ENCODE results near the gene CTNS.
"Not testable (repeated sequence)": the region's sequence is repeated elsewhere in the genome, so short reads cannot be mapped to it uniquely, and the experiment has no call there.

CTNS gene

GRCh38 chr17:3688852-3689261 is 52.3 kb downstream of the CTNS start:
- DNase-seq = no peak

- DNase-seq = no peak
Observed at GRCh38 chr17:3689262-3690093, 52.9 kb downstream of the CTNS start.

GRCh38 chr17:3690094-3690715 is 53.6 kb downstream of the CTNS start:
- no peak for DNase-seq

GRCh38 chr17:3691617-3692067 is 55.1 kb downstream of the CTNS start:
- DNase-seq = no peak

- DNase-seq = no peak
Observed at GRCh38 chr17:3692346-3692745, 55.8 kb downstream of the CTNS start.

- no peak for DNase-seq
Observed at GRCh38 chr17:3693141-3693540, 56.6 kb downstream of the CTNS start.

- peak; percentile 41 to 61 for DNase-seq
Observed at GRCh38 chr17:3693829-3694231, 57.3 kb downstream of the CTNS start.

- DNase-seq = no peak
Observed at GRCh38 chr17:3695129-3695722, 58.7 kb downstream of the CTNS start.

- DNase-seq = peak; percentile 50 to 63
Observed at GRCh38 chr17:3695723-3696411, 59.3 kb downstream of the CTNS start, which contains the start of gene P2RX5. Gene P2RX5 (minus strand): TSS chr17:3696155. CDS start chr17:3696005, 150 bp downstream.

GRCh38 chr17:3697103-3697476 is 60.5 kb downstream of the CTNS start:
- DNase-seq = no peak

GRCh38 chr17:3698139-3698538 is 61.6 kb downstream of the CTNS start:
- DNase-seq = no peak

- no peak for DNase-seq
Observed at GRCh38 chr17:3699951-3700350, 63.4 kb downstream of the CTNS start.

- not testable (repeated sequence) for DNase-seq
Observed at GRCh38 chr17:3702041-3702539, 65.5 kb downstream of the CTNS start.

- no peak for DNase-seq
Observed at GRCh38 chr17:3704931-3705717, 68.6 kb downstream of the CTNS start.

- not testable (repeated sequence) for DNase-seq
Observed at GRCh38 chr17:3705718-3705984, 69.1 kb downstream of the CTNS start.

GRCh38 chr17:3708366-3708765 is 71.8 kb downstream of the CTNS start:
- DNase-seq = no peak

GRCh38 chr17:3710951-3711383 is 74.4 kb downstream of the CTNS start:
- DNase-seq = peak; percentile 82 to 88
